Activated CD8-positive, alpha-beta memory T cell treated with anti-CD3 and anti-CD28 coated beads, Interleukin-2, amount 50 U/mL, for 24 hours (primary cell): ENCODE data around the gene KLRF2.
"Not testable (repeated sequence)": the region's sequence is repeated elsewhere in the genome, so short reads cannot be mapped to it uniquely, and the experiment has no call there.

Experiments used
- DNase-seq: peaks from one replicate; pipeline ENCODE4 v3.0.0-alpha.2; 2020; ENCODE audit errors: extremely low read depth

The KLRF2 gene, protein sequence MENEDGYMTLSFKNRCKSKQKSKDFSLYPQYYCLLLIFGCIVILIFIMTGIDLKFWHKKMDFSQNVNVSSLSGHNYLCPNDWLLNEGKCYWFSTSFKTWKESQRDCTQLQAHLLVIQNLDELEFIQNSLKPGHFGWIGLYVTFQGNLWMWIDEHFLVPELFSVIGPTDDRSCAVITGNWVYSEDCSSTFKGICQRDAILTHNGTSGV

DNA sequence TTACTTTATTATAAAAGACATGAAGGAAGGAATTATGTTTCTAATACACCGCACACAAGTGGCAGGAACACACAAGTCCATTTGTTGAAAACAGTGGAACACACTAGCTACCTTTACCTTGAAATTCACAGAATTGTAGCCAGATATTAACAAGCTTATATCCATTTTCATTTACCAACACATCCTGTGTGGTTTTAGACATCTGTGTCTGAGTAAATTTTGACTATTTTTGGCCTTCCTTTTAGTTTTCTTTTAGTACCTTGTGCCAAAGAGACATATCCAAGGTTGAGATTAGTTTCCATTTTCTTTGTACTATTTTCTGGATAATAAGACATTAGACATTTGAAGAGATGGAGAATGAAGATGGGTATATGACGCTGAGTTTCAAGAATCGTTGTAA lies at the start of gene KLRF2:
TSS of gene KLRF2 (plus strand) at position 244 of the 400 bp plus-strand sequence. CDS start at position 351, 107 bp downstream.
- DNase-seq: no peak

DNA sequence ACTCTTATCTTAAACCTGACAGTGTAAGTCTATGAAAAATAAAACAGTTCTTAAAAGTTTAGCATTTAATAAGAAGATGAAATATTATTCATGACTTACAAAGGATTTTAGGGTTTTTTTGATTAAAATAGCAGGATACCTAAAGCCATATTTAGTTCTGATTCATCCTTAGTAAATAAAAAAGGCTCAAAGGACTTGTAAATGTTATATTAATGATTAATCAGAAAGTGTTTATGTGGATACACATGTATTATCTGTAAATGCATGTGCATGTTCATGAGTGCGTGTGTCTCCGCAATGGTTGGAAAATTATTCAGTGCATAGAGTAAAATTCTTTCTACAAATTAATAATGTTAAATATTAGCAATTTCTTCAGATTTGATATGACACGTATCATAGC lies 49.6 kb upstream of the KLRF2 start:
- no peak for DNase-seq

DNA sequence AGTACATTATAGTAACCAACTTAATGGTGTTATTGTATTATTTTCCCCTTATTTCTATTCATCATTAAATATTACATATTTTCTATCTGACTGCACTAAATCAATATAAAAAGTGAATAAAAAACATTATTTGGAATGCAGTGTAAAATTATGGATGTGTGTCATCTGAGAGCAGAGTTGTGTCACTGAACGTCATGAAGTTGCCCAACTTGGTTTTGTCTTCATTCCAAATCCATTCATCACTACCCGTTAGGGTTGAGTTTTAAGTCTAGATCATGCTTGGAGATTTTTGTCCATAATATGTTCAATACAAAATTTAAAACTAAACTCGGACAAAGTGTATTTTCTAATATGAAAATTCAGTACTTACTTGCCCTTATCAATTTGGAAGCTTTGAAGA lies 37.9 kb upstream of the KLRF2 start:
- no peak for DNase-seq

DNA sequence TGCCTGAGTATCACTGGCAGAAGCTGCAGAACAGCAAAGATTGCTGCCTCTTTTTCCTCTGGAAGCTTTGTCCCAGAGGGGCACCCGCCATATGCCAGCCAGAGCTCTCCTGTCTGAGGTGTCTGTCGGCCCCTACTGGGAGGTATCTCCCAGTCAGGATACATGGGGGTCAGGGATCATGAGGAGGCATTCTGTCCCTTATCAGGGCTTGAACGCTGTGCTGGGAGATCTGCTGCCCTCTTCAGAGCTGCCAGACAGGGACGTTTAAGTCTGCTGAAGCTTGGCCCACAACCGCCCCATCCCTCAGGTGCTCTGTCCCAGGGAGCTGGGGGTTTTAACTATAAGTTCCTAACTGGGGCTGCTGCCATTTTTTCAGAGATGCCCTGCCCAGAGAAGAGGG lies 32.4 kb upstream of the KLRF2 start:
- no peak for DNase-seq

DNA sequence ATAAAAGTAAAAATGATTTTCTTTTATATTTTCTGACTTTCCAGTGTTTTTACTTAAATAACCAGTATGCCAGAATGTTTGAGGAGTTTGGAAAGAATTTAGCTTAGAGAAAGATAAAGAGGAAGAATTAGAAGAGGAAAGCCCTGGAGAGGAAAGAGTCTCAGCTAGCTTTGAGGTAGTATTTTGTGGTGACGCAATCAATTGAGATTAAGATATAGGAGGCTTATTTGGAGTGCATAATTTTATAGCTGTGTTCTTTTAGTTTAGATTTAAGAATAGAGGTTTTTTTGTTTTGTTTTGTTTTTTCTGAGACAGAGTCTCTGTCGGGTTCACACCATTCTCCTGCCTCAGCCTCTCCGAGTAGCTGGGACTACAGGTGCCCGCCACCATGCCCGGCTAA lies 30.2 kb upstream of the KLRF2 start:
- no peak for DNase-seq

DNA sequence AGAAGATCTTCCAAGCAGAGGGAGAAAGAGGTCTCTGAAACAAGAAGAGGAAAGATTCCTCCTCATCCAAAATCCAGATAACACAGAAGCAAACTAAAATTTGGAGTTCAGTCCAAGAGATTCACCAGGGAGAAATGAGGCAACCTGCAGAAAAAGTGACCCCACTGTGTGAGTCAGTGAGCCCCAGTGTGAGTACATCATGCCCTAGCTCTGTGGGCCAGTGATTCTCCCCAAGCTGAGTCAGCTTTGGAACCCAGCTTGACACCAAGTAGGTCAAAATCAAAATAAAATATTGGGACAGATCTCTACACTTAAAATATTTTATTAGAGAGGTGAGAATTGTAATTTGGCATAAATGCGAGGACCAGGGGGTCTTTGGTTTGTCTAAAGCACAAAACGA lies 29.4 kb upstream of the KLRF2 start:
- no peak for DNase-seq

DNA sequence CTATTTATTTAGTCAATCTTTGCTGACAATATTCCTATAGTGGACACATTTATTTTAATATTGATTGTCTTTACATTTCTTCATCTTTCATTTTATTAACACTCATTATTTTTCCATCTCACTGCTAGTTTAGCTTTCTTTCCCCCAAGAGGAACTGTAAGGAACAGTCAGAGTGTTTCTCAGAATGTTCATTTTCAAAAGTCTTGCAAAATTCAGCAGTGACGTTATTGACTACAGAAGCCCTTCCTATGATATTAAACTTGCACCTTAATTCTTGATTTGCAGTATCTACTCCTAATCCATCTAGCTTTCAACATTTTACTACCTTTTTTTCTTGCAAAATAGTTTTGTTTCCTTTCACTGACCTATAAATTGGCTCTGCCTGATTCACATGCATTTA lies 25.1 kb upstream of the KLRF2 start:
- DNase-seq: no peak

DNA sequence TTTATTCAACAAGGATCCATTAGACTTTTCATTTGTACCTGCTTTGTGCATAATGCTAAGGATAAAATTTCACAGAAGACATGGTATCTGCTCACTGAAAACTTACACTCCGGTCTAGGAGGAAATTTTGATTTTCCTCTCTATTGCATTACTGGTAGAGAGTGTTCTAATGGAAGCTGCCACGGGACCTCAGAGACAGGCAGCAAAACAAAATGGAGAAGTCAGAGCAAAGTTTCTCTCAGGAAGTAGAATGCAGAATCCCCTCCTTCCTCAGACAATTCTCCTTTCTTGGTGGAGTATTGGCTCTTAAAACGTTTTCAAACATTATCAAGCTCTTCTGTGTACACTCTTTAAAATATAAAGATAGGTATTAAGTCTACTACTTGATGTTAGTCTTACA lies 24.4 kb upstream of the KLRF2 start:
- DNase-seq: no peak

DNA sequence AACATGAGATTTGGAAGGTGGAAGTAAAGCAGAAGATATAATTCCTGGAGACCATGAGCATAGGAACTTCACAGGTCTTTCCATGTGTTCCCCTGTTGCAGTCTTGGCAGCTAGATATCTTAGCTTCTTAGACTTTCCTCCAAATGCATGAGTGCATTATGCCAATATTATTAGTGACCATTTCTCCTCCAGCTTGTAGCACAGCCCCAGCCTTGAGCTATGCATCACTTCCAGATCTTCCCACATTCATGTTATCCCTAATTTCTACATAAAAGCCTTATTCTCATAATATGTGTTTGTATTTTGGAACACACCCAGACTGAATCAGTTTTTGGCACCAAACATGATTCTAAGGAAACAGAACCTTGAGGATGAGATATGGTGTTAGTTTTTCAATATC lies 23.2 kb upstream of the KLRF2 start:
- no peak for DNase-seq

DNA sequence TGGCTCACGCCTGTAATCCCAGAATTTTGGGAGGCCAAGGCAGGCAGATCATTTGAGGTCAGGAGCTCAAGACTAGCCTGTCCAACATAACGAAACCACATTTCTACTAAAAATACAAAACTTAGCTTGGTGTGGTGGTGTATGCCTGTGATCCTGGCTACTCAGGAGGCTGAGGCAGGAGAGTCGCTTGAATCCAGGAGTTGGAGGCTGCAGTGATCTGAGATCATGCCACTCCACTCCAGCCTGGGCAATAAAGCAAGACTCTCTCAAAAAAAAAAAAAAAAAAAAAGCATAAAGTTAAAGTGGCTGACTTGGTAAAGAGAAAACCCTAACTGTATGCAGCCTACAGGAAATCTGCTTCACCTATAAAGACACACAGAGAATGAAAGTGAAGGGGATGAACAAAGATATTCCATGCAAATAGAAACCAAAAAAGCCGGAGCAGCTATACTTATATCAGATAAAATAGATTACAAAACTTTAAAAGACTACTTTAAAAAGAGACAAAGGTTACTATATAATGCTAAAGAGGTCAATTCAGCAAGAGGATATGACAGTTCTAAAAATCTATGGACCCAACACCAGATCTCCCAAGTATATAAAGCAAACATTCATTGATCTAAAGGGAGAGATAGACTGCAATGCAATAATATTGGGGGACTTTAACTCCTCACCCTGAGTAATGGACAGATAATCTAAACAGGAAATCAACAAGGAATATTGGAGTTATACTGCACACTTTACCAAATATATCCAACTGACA lies 16.2 kb upstream of the KLRF2 start:
- no peak for DNase-seq

DNA sequence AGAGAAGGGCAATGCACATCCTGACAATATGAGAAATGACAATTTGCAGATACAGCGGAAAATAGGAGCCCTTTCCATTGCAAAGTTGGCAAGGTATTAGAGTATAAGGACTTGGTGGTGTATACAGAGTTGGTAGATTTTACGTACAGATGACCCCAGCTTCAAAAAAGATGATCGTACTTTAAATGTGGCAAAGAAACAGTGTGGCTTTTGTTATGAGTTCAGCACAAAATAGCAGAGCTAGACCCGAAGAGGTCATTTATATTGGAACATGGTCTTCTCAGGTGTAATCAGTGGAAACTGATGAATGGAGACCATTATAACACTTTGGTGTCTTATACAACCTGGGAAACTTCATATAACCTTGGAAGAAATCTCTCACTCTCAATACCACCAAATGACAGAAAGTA lies 14.4 kb upstream of the KLRF2 start:
- no peak for DNase-seq

DNA sequence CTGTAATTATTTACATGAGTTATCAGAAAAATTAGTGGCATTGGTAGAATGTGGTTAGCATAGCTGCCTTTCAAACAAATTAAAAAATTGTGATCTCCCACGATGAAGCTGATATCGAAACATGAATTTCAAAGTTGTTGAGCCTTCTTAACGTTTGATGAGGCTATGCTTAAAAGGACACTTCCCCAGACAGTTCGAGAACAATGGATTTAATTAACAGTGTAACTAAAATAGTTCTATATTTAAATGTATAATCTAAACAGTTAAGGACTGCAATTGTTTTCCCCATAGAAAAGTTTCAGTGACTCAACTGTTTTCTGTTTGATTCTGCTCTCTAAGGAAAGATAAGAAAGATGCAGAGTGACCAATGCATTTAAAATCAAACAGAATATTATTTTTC lies 13.8 kb upstream of the KLRF2 start:
- no peak for DNase-seq

DNA sequence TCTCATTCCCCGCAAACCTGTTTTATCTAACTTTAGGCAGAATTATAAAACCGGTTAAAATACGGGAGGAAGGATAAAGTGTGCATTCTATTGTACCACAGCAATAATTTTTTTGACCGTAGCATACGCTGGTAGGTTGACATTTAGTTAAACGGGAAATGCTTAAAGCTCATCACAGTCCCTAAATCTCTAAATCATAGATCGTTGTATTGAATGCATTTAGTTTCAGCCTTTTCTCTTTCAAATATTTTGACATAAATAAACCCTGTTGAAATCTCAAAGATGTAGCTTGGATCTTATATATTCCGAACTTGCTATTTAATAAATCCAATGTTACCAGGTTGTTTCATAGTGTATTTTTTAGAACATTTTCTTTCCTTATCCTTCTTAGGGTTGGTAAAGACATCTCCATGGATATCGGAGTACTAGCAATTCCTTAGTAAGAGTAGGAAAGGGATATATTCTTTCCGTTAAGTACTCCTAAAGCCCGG lies 12.9 kb upstream of the KLRF2 start:
- no peak for DNase-seq

DNA sequence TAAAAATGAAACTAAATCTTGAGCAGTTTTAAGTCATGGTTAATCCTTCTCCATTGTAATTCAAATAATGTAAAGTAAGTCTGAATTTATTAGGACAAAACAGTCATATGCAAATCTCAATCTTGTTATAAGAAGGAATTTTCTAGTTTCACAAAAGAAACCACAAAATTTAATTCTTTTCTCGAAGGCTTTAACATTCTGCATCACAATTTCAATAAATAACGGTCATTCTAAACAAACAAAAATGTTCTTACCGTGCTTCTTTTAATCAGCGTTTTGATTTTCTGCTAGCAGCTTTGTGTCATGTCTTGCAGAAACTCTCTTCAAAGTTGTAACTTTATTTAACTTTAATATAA lies 12.4 kb upstream of the KLRF2 start:
- DNase-seq: no peak

DNA sequence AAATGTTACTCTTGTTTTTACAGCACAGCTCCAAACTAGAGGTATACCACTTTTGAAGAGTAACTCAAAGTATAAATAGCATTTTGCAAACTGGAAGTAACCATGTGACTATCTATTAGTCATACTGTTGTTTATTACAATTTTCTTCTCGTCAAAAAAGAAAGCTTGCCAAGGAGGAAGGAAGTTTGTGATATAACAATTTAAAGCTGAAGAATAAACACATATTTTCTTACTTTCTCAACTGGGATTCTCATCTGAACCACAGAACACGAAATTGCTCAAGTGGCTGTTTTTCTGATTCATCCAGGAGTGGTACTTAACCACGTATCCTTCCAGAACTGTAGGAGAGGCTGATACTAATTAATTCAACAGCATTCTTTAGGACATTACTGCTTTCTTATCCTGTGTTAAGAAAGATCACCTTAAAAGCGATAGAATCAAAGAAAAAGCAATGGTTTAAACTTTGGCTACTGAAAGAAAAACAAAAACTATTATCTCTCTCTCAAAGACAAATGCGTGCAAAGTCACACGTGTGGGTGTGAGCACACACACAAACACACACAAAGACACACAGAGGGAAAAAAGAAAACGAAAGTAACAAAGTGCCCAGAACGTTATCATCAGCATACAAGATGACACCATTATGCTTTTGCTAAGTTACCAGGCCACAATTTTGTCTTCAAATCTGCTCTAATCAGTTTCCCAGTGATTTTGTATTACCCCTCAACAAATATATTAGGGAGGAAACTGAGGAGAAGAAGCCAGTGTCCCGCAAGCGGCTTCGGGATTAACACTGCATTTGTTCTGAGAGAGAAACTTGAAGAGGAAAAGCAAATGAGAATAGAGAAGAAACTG lies 11.8 kb upstream of the KLRF2 start, which contains the start of gene CLEC2B:
TSS of gene CLEC2B (minus strand) at position 48 of the 855 bp plus-strand sequence.
- DNase-seq: no peak

DNA sequence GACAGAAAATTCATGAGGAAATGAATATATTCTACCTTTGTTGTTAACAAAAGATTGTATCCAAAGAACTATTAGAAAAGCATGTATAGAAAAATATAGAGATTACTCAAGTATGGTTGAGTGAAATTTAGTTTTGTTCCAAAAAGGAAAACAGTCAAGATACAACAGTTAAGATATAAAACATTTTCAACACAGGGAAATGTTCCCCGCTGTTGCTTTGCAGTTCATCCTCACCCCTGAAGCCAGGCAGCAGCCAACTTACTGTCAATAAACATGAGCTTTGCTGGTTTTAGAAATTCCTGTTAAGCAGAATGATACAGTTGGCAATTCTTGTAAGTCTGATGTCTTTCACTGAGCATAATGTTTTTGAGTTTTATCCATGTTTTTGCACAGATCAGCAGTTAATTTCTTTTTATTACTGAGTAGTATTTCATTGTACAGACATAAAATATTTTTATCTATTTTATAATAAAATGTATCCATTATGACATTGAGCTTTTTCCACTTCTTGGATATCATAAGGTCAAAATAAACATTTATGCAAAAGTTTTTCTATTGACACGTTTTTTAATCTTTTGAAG lies 10.9 kb upstream of the KLRF2 start:
- no peak for DNase-seq

DNA sequence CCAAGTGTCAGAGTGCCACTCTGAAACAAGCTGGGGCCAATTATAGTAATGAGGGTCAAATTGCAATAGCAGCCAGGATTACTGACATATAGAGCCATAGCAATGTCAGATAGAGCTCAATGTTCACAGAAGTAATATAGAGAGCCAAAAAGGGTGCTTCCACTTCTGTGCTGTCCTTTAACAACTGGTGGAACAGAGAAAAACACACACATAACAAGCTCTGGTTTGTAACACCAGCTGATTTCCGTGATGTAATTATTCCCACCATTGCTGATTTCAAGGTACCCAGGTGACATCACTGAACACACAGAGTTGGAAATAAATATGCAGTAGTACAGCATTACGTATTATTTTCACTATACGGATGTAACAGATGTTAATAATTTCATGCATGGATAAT lies 9.1 kb upstream of the KLRF2 start:
- DNase-seq: no peak

DNA sequence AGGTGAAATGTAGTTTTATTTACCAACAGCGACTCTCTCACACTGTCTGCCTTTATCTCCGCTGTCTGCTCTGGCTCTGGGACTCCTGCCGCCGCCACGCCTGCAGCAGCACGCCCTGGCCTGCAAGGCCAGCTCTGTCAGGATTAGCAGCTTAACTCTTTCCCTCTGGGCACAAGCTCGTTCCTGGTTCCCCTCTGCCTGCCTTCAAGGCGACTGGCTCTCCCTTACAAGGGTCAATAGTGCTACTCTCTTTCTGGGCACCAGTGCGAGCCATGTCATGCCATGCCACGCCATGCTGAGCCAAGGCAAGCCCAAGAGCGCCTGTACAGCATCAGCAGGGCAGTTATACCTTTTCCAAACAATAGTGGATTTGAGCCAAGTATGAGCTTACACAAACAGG lies 8.5 kb upstream of the KLRF2 start:
- DNase-seq: no peak

DNA sequence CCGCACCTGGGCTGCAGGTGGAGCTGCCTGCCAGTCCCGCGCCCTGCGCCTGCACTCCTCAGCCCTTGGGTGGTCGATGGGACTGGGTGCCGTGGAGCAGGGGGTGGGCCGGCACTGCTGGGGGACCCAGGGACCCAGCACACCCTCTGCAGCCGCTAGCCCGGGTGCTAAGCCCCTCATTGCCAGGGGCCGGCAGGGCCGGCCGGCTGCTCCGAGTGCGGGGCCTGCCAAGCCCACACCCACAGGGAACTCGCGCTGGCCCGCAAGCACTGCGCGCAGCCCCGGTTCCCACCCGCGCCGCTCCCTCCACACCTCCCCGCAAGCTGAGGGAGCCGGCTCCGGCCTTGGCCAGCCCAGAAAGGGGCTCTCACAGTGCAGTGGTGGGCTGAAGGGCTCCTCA lies 5.2 kb upstream of the KLRF2 start:
- DNase-seq: not testable (repeated sequence)

DNA sequence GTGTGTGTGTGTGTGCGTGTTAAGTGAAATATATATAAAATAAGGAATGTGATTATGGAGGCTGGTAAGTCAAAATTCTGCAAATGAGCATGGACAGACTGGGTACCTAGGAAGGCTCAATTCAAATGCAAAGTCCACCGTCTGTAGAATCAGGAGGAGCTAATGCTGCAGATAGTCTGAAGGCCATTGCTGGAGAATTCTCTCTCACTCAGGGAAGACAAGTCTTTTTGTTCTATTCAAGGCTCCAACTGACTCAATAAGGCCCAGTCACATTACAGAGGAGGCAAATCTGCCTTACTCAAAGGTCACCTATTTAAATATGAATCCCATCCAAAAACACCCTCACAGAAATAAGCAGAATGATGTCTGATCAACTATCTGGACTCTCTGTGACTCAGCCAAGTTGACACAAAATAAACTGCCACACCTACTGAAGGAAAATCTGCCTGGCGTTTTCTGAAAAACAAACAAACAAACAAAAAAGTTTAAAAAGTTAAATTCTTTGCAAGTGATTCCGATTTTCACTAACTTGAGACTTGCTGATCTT lies 684 bp upstream of the KLRF2 start:
- no peak for DNase-seq

DNA sequence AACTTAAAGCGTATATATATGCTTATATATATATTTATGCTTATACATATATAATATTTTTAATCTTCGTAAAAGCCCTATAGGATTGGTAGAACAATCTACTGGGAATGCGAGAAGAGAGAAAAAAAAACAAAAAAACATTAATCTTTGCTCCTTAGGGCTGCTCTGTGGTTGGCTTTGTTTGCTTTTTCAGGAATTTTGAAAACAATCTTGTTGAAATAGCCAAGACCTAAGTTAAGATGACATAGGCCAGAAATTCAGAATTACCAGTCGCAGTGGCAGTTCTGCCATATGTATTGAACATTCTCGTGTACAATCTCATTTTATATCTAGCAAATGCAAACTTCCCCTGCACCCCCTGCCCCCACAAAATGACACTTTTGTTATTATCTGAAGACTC lies 699 bp downstream of the KLRF2 start:
- DNase-seq: no peak

DNA sequence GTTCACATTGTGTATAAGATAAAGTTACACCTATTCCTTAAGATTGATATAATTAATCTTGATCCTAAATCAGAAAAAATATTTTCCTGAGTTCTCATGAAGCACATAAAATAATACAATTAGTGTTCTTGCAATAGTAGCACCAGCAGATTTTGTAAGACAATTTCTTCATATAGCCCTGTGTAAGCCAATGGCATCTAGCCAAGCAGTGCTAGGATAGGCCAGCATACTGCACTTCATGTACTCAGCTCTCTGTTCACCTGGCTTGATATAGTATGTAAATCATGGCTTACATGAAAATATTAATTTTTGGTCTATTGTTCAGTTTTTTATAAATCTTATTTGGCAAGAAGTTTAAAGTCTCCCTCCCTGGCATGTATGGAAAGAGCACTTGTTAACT lies 1.9 kb downstream of the KLRF2 start:
- DNase-seq: no peak
